Epithelial cell of esophagus (primary cell): ENCODE data around the gene ZNF169.
A peak's percentile ranks its signal among the peaks of the same experiment; 100 is the strongest.
"Not testable (repeated sequence)": the region's sequence is repeated elsewhere in the genome, so short reads cannot be mapped to it uniquely, and the experiment has no call there.

Experiments used
- DNase-seq: peaks from one replicate; pipeline ENCODE4 v3.0.0; 2010; ENCODE audit warnings: low read depth
- H3K4me3 ChIP-seq: 2 replicates; pipeline ENCODE4 v1.5.1; 2011; ENCODE audit warnings: mild to moderate bottlenecking, low read length, control low read depth
- CTCF ChIP-seq: IDR thresholded peaks from 2 replicates; pipeline ENCODE4 v1.5.1; 2011; ENCODE audit warnings: low read depth, mild to moderate bottlenecking, low read length, control low read depth, inconsistent platforms; ENCODE audit not compliant: insufficient read depth; ENCODE audit errors: missing control alignments

Gene ZNF169

GRCh38 chr9:94228616-94229015, 30.5 kb upstream of the ZNF169 start:
- DNase-seq = no peak
- TF ChIP-seq CTCF = no peak
- H3K4me3 ChIP-seq = no peak overlapping the region

- TF ChIP-seq CTCF = no peak
- H3K4me3 ChIP-seq = no peak overlapping the region
- DNase-seq = no peak
These were observed 26.7 kb upstream of the ZNF169 start for GRCh38 chr9:94232428-94232827.

GRCh38 chr9:94241098-94241497, 18.0 kb upstream of the ZNF169 start:
- not testable (repeated sequence) for DNase-seq, H3K4me3 ChIP-seq

- H3K4me3 ChIP-seq = no peak overlapping the region
- DNase-seq = no peak
- TF ChIP-seq CTCF = no peak
These were observed 13.4 kb upstream of the ZNF169 start for GRCh38 chr9:94245651-94246050.

- TF ChIP-seq CTCF = no peak
- no peak overlapping the region for H3K4me3 ChIP-seq
- peak; percentile 14 for DNase-seq
These were observed 8.6 kb upstream of the ZNF169 start for GRCh38 chr9:94250456-94250855.

GRCh38 chr9:94256007-94256406, 3.1 kb upstream of the ZNF169 start:
- no peak overlapping the region for H3K4me3 ChIP-seq
- no peak for TF ChIP-seq CTCF

GRCh38 chr9:94265626-94266402, 6.7 kb downstream of the ZNF169 start:
- H3K4me3 ChIP-seq, DNase-seq: not testable (repeated sequence)

More at GRCh38 chr9:94256007-94256406, 3.1 kb upstream of the ZNF169 start:
- DNase-seq = no peak

GRCh38 chr9:94269264-94269663, 10.2 kb downstream of the ZNF169 start:
- TF ChIP-seq CTCF = no peak
- no peak overlapping the region for H3K4me3 ChIP-seq
- DNase-seq = peak; percentile 15
